Measurements from ENCODE around the gene TUBA4B.
"Not testable (repeated sequence)": the region's sequence is repeated elsewhere in the genome, so short reads cannot be mapped to it uniquely, and the experiment has no call there.

TUBA4B gene

GRCh38 chr2:219247678-219248642 is 5.1 kb upstream of the TUBA4B start:
- in situ Hi-C loops (cut with HindIII; ENCODE audit: low sequenced_read_pairs): no loop called here

GRCh38 chr2:219248845-219249202 is 4.2 kb upstream of the TUBA4B start:
- in situ Hi-C loops (cut with HindIII; ENCODE audit: low sequenced_read_pairs): no loop called here

- in situ Hi-C loops (cut with HindIII; ENCODE audit: low sequenced_read_pairs): no loop called here
Measured at GRCh38 chr2:219249203-219249980, 3.7 kb upstream of the TUBA4B start.

GRCh38 chr2:219250049-219250781 is 2.8 kb upstream of the TUBA4B start:
- in situ Hi-C loops (cut with HindIII; ENCODE audit: low sequenced_read_pairs): no loop called here

- in situ Hi-C loops (cut with HindIII; ENCODE audit: low sequenced_read_pairs): no loop called here
Measured at GRCh38 chr2:219251656-219252055, 1.4 kb upstream of the TUBA4B start.

- in situ Hi-C loops (cut with HindIII; ENCODE audit: low sequenced_read_pairs): no loop called here
Measured at GRCh38 chr2:219252084-219252483, 959 bp upstream of the TUBA4B start.

- in situ Hi-C loops (cut with HindIII; ENCODE audit: low sequenced_read_pairs): no loop called here
Measured at GRCh38 chr2:219252570-219252899, 508 bp upstream of the TUBA4B start.

GRCh38 chr2:219253753-219254589 is 928 bp downstream of the TUBA4B start, which contains the start of gene TUBA4A:
Gene TUBA4A, minus strand, starts transcription at chr2:219253918. Its CDS starts 60 bp downstream, at chr2:219253858.
- in situ Hi-C loops (cut with HindIII; ENCODE audit: low sequenced_read_pairs): no loop called here

GRCh38 chr2:219254590-219255201 is 1.7 kb downstream of the TUBA4B start:
- in situ Hi-C loops (cut with HindIII; ENCODE audit: low sequenced_read_pairs): no loop called here

- in situ Hi-C loops (cut with HindIII; ENCODE audit: low sequenced_read_pairs): not testable (repeated sequence)
Measured at GRCh38 chr2:219258942-219259341, 5.9 kb downstream of the TUBA4B start.

GRCh38 chr2:219261024-219261855 is 8.2 kb downstream of the TUBA4B start:
- in situ Hi-C loops (cut with HindIII; ENCODE audit: low sequenced_read_pairs): loop anchor here (10.0 kb wide), 1 partner anchor 216 kb away; the partner anchor contains the start of gene CFAP65

- in situ Hi-C loops (cut with HindIII; ENCODE audit: low sequenced_read_pairs): loop anchor here (10.0 kb wide), 1 partner anchor 221 kb away; the partner anchor contains the start of gene CFAP65
Measured at GRCh38 chr2:219266232-219266631, 13.2 kb downstream of the TUBA4B start.

- in situ Hi-C loops (cut with HindIII; ENCODE audit: low sequenced_read_pairs): loop anchor here (10.0 kb wide), 1 partner anchor 222 kb away; the partner anchor contains the start of gene CFAP65
Measured at GRCh38 chr2:219266886-219267285, 13.8 kb downstream of the TUBA4B start.

GRCh38 chr2:219268294-219268693 is 15.3 kb downstream of the TUBA4B start:
- in situ Hi-C loops (cut with HindIII; ENCODE audit: low sequenced_read_pairs): loop anchor here (10.0 kb wide), 1 partner anchor 223 kb away; the partner anchor contains the start of gene CFAP65

- in situ Hi-C loops (cut with HindIII; ENCODE audit: low sequenced_read_pairs): loop anchor here (10.0 kb wide), 1 partner anchor 225 kb away; the partner anchor contains the start of gene CFAP65
Measured at GRCh38 chr2:219269362-219270054, 16.5 kb downstream of the TUBA4B start.

GRCh38 chr2:219270055-219270372 is 17.0 kb downstream of the TUBA4B start:
- in situ Hi-C loops (cut with HindIII; ENCODE audit: low sequenced_read_pairs): no loop called here

- in situ Hi-C loops (cut with HindIII; ENCODE audit: low sequenced_read_pairs): no loop called here
Measured at GRCh38 chr2:219271021-219271420, 18.0 kb downstream of the TUBA4B start.

- in situ Hi-C loops (cut with HindIII; ENCODE audit: low sequenced_read_pairs): no loop called here
Measured at GRCh38 chr2:219272356-219272755, 19.3 kb downstream of the TUBA4B start.
